HG03342 (cell line): ENCODE data around the gene SH3YL1.

Experiments used
- ATAC-seq: cut with Tn5 transposase; IDR thresholded peaks from one replicate; pipeline ENCODE4 v1.9.1; 2021; ENCODE audit warnings: mild to moderate bottlenecking, moderate library complexity; ENCODE audit not compliant: unreplicated experiment

Gene SH3YL1

GRCh38 chr2:263774-264492, at the start of gene SH3YL1:
Gene SH3YL1 (minus strand): TSS chr2:264032. CDS start chr2:263984, 48 bp downstream.
- peak; percentile 30 for ATAC-seq

- ATAC-seq = no peak
Measured at GRCh38 chr2:310994-311393, 47.2 kb upstream of the SH3YL1 start.

- no peak for ATAC-seq
Measured at GRCh38 chr2:309954-310510, 46.2 kb upstream of the SH3YL1 start.

- no peak for ATAC-seq
Measured at GRCh38 chr2:309148-309953, 45.5 kb upstream of the SH3YL1 start.

- no peak for ATAC-seq
Measured at GRCh38 chr2:305366-305765, 41.5 kb upstream of the SH3YL1 start.

GRCh38 chr2:296354-296753, 32.5 kb upstream of the SH3YL1 start:
- ATAC-seq = no peak

GRCh38 chr2:295090-295489, 31.3 kb upstream of the SH3YL1 start:
- no peak for ATAC-seq

- no peak for ATAC-seq
Measured at GRCh38 chr2:290090-290722, 26.4 kb upstream of the SH3YL1 start.

GRCh38 chr2:289362-290089, 25.7 kb upstream of the SH3YL1 start:
- no peak for ATAC-seq

- ATAC-seq = no peak
Measured at GRCh38 chr2:288758-289361, 25.0 kb upstream of the SH3YL1 start.

GRCh38 chr2:287911-288757, 24.3 kb upstream of the SH3YL1 start, which contains the start of gene ALKAL2:
Gene ALKAL2 (minus strand): TSS chr2:288091. CDS start chr2:287835, 256 bp downstream.
- ATAC-seq = no peak

GRCh38 chr2:287471-287885, 23.6 kb upstream of the SH3YL1 start:
- no peak for ATAC-seq

- no peak for ATAC-seq
Measured at GRCh38 chr2:286774-287392, 23.1 kb upstream of the SH3YL1 start.

GRCh38 chr2:286035-286434, 22.2 kb upstream of the SH3YL1 start:
- no peak for ATAC-seq

- no peak for ATAC-seq
Measured at GRCh38 chr2:285531-285930, 21.7 kb upstream of the SH3YL1 start.

GRCh38 chr2:284896-285492, 21.2 kb upstream of the SH3YL1 start:
- no peak for ATAC-seq

- ATAC-seq = no peak
Measured at GRCh38 chr2:283996-284794, 20.4 kb upstream of the SH3YL1 start.
